HG03135 (cell line): Measurements from ENCODE around the gene YAP1.
"Not testable (repeated sequence)": the region's sequence is repeated elsewhere in the genome, so short reads cannot be mapped to it uniquely, and the experiment has no call there.

Experiments used
- ATAC-seq: cut with Tn5 transposase; IDR thresholded peaks from one replicate; pipeline ENCODE4 v1.9.1; 2021; ENCODE audit warnings: mild to moderate bottlenecking, moderate library complexity; ENCODE audit not compliant: unreplicated experiment

YAP1 gene

DNA sequence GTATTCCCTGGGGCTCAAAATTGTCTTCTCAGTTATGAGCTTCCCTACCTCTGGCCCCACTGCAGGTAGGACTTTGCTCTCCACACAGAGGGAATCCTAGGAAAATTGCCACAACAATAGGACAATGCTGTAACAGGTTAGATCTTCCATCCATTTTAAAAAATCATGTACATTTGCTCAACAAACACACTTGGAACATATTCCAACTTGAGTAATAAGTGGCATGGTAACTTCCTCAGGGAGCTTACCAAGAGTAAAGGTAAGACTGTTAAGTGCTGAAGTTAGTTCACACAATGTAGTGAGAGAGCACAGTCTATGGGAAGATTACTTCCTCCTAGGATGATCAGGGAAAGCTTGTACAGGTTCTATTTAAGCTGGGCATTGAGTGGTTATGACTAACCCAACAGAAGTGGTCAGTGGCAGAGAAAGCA is 128.2 kb downstream of the YAP1 start:
- ATAC-seq, result no peak

DNA sequence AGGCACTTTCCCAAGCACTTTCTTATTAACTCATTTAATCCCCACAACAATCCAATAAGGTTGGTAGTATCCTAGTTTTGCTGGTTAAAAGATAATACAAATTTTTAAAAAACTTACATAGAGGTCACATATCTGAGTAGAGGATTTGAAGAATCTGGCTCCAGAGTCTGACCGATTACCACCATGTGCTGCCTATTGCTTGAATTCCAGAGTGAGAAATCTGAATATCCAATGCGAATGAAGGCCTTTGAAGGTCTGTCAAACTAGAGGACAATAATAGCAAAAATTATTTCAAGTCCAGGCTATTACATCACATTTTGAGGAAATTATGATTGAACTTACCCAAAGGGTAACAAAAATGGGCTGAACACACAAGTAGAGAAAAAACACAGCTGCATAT is 129.2 kb downstream of the YAP1 start:
- no peak for ATAC-seq

DNA sequence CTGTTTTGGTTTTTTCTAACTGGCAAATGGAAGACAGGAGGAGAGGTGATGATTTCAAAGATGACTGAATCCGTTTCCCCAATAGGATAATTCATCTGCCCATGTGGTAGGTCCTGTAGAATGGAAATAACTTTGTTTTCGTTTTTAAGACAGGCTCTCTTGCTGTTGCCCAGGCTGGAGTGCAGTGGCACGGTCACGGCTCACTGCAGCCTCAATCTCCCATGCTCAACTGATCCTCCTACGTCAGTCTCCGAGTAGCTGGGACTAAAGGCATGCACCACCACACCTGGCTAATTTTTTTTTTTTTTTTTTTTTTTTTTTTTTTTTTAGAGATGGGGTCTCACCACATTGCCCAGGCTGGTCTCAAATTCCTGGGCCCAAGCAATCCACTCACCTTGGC is 129.7 kb downstream of the YAP1 start:
- no peak for ATAC-seq

DNA sequence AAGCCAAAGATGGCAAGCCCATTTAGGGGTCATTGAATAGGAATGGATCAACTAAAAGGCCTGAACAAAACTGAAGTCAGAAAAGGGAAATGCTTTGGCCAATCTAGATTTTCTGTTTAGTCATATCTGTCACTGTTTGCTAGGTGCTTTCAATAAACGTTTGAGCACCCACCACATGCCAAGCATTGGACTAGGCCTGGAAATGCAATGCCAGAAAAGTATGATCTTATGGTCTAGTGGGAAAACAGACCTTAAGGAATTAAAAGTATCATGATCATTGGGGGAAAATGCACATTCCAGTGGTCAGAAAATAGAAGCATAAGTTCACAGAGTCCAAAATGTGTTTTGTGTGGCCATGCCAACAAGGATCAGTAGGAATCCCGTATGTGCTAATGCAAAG is 130.3 kb downstream of the YAP1 start:
- ATAC-seq, result no peak

DNA sequence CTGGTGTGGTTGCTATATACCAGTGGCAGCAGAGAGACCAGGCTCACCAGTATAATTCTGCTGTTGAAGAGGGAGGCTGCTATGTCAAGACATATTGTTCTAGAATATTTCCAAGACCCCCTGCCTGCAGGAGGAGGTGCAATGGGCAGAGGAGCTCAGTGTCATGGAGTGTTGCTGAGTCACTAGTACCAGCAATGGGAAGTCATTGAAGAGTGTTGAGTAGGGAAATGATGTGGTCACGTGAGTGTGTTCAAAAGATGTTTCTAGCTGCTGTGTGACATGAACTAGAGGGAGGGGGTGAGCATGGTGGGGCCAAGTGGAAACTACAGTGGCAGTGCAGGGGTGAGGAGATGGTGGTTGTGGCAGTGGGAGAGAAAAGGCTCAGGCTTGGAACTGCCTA is 130.8 kb downstream of the YAP1 start:
- ATAC-seq, result no peak

DNA sequence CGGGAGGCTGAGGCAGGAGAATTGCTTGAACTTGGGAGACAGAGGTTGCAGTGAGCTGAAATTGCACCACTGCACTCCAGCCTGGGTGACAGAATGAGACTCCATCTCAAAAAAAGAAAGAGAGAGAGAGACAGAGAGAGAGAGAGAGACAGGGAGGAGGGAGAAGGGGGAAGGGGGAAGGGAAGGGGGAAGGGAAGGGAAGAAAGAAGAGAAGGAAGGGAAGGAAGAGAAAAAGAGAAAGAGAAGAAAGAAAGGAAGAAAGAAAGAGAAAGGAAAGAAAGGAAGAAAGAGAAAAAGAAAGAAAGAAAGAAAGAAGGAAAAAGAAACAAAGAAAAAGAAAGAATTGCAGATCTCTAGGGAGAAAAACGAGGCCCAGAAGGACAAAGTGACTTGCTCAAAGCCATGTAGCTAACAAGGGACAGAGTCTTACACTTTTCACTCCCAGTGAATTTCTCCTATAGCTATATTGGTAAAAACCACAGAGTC is 133.2 kb downstream of the YAP1 start:
- no peak for ATAC-seq

DNA sequence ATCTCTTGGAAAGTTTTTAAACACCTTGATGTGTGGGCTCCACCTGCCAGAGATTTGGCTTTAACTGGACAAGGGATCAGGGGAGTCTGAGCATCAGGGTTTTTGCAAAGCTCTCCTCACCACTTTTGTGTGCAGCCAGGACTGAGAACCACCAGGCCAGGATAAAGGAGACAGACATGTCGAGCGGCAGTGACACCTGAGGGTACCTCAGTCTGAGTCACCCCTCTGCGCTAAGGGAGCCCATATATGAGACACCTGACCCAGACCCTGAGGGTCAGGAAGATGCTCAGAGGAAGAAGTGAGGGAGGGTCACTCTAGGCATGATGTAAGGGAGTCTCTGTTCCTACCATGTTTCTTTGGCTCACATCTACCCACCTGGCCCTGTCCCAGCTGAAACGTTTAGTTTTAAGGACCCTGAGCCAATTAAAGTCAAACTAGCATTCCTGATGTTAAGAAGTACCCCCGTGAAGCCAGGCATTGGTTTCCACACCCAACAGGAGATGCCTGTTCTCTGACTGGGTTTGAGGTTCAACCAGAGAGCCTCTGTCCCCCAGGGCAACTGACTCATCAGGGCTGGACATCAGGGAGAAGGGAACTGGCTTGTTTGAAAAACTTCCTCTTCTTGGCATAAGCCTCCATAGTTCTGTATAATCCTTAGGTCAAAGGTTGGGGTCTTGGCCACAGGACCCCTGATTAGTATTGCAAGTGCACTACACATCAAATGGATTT is 134.6 kb downstream of the YAP1 start:
- ATAC-seq, result no peak

DNA sequence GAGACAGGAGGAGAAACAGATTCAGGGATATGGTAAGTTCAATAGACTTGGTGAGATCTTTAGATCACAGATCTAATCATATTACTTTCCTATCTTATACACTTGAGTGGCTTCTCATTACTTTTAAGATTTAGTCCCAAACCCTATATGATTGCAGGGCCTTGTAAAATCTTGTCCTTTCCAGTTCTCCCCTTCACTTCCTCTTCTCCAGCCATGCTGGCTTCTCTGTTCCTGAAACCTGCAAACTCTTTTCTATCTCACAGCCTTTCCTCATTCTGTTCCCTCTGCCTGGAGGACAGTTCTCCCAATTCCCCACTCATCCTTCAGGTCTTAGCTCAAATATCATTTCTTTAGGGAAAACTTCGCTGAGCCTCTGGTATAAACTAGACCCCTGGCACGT is 141.2 kb downstream of the YAP1 start:
- ATAC-seq, result no peak

DNA sequence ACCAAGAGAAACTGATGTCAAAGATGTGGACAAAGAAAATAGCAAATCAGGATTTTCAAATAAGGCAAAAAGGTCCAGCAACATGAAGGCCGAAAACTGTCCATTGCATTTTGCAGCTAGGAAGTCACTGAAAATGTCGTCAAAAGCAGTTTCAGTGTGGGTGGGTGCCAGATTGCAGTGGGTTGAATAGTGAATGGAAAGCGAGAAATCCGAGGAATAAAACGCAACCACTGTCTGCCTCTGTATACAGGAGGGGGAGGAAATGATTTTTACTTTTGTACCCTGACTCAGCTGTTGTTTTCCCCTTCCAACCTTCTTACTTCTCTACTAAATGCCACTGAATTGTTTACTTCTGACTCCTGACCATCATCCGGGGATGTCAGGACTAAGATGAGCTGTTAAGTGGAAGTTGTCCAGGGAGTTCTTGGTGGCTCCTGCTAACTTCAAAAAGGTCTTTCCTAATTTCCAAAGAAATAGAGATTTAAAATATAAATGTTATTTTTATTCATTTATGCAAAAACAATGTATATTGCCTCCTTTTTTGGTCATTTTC is 142.2 kb downstream of the YAP1 start:
- ATAC-seq, result no peak

DNA sequence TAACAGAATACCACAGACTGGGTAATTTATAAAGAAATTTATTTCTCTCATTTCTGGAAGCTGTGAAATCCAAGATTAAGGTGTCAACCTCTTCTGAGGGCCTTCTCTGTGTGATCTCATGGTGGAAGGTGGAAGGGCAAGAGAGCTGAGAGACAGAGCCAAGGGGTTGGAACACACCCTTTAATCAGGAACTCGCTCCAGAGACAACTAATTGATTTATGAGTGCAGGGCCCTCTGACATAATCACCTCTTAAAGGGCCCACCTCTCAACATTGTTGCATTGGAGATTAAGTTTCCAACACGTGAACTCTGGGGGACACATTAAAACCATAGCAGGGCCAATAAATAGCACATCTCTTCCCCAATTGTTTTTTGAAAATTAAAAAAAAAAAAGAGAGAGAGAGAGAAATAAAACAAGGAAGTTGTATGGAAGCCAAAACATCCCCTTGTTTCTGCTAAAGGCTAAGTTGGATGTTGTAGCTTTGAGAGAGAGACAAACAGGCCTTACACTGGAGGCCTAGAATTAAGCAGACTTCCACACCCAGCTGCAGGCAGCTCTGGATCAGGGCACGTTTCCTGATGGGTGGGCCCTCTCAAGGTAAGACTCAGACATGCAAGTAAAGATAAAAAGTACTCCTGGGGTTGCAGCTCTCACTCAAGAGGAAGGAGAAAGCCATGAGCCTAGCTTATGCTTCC is 142.9 kb downstream of the YAP1 start:
- ATAC-seq, result no peak

DNA sequence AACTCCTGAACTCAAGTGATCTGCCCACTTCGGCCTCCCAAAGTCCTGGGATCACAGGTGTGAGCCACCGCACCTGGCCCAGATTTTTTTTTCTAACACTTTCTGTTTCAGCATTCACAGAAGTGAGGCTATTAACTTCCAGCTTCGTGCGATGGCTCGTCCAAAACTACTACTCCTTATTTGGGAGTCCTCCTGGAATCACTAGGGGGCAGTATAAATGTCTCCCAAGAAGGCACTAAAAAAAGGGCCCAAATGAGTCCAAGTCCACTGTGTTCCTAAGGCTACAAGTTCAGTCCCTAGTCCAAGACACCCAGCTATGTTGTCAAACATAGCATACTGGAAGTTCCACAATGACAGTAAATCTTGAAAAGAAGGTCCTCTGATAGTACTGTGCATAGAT is 143.8 kb downstream of the YAP1 start:
- no peak for ATAC-seq

DNA sequence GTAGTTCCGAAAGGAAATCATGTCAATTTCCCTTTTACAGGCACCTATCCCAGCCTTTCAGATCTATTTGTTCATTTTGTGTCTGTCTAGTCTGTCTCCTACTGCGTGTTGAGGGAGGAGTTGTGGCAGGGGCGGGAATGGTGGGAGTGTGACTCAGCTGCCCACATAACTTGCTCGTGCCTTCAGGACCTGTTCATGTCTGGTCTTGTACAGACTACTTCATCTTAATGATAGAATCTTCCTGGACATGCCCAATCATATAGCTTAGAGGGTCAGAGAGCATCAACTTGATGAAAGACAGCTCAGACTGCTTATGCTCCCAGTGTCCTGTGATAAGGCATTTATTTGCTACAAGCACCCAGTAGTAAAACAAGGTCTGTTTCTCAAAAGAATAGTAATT is 146.0 kb downstream of the YAP1 start:
- ATAC-seq, result no peak

DNA sequence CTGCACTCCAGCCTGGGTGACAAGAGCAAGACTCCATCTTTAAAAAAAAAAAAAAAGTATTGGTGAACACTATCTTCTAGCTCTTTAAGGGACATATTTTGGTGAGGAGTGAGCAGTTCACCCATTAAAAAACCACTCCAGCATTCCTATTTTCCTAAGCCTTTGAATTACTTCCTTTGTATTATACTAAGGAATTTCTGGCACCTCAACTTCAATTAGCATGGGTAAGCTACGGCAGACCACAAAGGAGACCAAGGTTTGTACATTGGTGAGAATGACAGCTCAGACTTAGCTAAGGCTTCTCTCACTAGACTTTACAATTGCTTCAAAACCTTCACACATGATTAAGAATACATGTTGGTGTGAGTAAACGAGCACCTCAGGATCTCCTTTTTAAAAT is 150.0 kb downstream of the YAP1 start:
- no peak for ATAC-seq

DNA sequence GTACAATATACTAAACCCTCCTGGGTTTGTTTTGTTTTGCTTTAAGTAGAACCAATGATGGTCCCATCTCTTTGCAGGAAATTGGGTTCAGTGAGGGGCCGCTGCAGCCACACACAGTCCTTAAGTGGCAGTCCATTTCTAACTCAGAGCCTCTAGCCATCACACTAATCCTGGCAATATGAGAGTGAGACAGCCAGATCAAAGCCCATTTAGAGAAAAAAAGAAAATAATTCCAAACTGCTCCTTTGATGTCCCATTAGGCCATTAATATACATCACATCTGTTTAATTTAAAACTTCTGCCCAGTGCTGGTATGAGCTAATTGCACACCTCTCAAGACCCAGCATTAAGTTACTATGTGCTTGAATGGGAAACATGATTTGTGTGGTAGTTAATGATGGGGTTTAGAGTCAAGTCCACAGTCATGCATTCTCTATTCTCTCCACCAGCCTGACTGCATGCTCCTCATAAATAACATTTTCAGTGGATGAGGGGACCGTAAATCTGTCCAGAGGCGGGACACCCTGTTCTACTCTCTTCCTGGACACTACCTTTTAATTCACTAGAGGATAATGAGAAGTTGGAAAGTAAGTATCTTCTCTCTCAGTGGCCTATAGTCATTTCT is 153.2 kb downstream of the YAP1 start:
- ATAC-seq, result no peak

DNA sequence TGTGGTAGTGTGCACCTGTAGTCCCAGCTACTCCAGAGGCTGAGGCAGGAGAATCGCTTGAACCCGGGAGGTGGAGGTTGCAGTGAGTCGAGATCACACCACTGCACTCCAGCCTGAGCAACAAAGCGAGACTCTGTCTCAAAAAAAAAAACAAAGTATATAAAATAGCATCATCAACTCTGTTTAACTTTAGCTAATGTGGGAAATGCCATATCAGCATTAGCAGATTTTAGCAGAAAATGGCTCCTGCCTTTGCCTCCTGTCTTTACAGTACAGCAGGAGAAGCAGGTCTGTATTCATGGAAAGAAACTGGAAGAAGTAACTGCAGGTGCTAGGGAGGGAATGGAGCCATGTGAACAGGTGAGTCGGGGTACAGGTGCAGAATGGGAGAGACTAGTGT is 154.5 kb downstream of the YAP1 start:
- not testable (repeated sequence) for ATAC-seq

DNA sequence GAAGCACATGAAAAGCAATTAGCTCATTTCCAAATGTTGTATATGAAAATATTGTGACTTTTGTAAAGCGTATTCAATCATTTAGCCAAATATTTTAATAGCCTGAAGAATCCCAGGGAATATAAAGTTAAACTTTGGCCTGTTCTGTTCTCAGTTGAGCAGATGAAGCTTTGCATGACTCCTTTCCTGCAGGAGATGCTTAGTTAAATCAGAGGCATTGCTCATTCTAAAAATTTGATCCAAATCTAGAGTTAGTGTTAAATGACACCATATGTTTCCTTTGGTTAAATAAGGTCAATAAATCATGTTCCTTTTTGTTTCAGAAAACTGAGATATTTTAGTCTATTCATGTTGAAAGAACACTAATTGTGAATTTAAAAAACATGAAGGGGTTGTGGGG is 155.9 kb downstream of the YAP1 start:
- ATAC-seq, result no peak

DNA sequence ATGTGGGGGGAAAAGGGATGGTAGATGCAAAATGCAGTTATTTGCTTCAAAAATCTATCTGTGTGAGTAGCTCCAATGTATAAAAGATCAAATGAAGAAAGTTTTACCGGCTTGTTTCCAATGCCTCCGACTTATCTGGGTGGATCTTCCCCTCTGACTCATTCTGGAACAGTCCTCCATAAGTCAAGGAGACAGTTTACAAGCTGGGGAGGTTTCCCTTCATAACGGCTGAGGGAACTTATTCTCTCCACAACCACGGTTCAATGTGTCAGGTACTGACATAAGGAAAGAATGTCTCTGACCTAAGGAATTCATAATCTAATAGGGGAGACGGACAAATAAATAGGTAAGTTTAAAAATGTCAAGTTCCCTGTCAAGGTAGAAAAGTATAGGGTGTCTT is 157.4 kb downstream of the YAP1 start:
- ATAC-seq, result no peak

DNA sequence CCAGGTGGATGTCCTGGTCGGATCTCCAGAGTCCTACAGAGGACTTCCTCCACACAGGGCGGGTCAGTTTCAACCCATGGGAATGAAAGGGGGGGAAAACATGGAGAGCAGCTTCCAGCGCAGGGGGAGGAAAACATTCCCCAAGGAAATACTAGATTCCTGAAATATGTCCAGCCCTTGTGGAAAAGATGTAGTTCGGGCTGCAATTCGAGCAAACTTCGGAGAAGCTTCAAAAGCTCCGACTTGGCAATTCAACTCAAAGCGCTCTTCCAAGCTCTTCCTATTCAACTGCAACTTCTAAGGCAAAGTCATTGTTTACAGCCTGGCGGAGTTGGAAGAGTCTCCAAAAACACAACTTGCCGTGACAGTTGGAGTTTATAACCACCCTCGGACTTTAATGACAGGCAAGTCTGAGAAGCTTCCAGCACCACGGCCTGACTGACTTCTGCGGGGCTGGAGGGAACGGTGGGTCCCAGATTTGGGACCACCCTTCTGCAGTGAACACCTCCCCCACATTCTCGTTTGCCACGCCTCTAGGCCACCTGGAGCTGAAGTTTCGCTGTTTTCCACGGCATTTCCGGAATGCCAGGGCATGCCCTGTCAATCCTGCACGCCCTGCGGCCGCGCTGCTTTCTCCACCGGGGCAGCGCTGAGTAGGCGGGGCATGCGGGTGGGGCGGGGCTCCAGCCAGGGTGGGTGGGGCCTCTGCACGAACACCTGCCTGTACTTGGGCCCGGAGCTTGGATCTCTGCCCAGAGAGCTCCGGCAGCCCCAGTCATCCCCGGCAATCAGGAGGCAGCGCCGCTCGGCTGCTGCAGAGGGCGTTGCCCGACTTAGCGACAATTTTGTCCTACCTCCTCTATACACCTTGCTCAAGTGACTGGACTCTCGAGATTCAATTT is 158.1 kb downstream of the YAP1 start:
- ATAC-seq, result peak; percentile 95

DNA sequence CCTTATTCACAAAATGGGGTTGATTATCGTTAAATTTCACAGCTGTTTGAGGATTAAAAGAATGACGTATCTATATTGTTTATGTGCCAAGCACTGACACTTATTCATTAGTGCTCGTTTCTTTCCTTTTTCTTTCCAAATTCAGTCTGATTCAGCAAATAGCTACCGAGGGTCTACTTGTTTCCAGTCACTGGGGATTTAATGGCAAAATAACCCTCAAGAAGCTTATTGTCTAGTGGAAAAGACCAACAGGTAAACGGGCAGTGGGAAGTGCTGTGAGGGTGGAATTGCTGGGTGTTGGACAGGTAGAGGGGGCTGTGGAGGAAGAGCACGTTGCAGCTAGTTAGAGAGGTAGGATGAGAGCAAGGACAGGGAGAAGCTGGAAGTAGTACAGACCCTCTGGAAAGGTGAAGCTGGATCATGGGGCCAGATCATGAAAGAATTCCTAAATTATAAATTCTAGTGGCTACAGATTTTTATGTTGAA is 158.8 kb downstream of the YAP1 start:
- ATAC-seq, result no peak

DNA sequence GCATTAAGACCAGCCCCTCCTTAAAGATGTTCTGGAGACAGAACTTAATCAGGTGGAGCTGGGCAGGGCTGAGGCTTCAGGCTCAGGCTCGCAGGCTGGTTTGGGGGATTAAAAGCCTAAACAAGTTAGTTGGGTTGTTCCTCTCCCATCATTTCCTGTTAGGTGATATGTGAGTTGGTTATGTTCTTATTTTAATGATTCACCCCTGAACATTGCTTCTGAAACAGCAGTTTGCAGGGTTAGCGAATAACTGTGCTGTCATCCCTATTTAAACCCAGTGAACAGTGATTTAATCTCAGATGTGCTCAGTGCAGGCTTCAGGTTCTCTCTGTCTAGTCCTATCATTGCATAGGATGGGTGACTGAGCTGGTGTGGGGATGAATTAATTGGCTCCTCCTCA is 159.7 kb downstream of the YAP1 start:
- ATAC-seq, result no peak
